Heart right ventricle (tissue), 16 donors: ENCODE results near the gene LRMDA. TPM values are rescaled to one million over a fixed set of nuclear protein-coding genes. Genes with fewer than 3 reads are reported as not detected.
A peak's percentile ranks its signal among the peaks of the same experiment; 100 is the strongest.

Source experiments
- ATAC-seq, 8 donors: fragments of 200-7000 bp; cut with Tn5 transposase; one replicate each; pipeline ENCODE4 v1.9.1; 2020; ENCODE audit warnings: mild to moderate bottlenecking in 8 of 8, moderate library complexity in 8 of 8, moderate number of reproducible peaks in 1 of 8
- DNase-seq, 2 donors: peaks; one replicate each; pipeline ENCODE4 v3.0.0-alpha.2; 2020
- H3K27ac ChIP-seq, 10 donors: fragments of 200-600 bp; sonication (generic) in 2 of 10; one replicate each; pipeline versions ENCODE4 v1.5.0 to v1.8.0; 2020 to 2022; ENCODE audit warnings: mild to moderate bottlenecking in 3 of 10
- H3K27me3 ChIP-seq, 7 donors: fragments of 200-600 bp; one replicate each; pipeline ENCODE4 v1.8.0; 2021 to 2022; ENCODE audit warnings: mild to moderate bottlenecking in 2 of 7
- H3K36me3 ChIP-seq, 9 donors: fragments of 200-600 bp; sonication (generic) in 1 of 9; one replicate each; pipeline versions ENCODE4 v1.5.0 to v1.8.0; 2020 to 2022; ENCODE audit warnings: mild to moderate bottlenecking in 2 of 9
- H3K4me1 ChIP-seq, 9 donors: fragments of 200-600 bp; sonication (generic) in 1 of 9; one replicate each; pipeline versions ENCODE4 v1.5.0 to v1.8.0; 2020 to 2022; ENCODE audit warnings: mild to moderate bottlenecking in 4 of 9
- H3K4me3 ChIP-seq, 10 donors: fragments of 200-600 bp; sonication (generic) in 2 of 10; one replicate each; pipeline versions ENCODE4 v1.5.0 to v1.8.0; 2020 to 2022; ENCODE audit warnings: mild to moderate bottlenecking in 7 of 10, moderate library complexity in 2 of 10
- H3K9me3 ChIP-seq, 11 donors: fragments of 200-600 bp in 10 of 11; sonication (generic) in 2 of 11; one replicate each; pipeline versions ENCODE4 v1.5.0 to v1.8.0; 2013 to 2022; ENCODE audit warnings: mild to moderate bottlenecking in 2 of 11, control low read depth in 1 of 11, moderate library complexity in 1 of 11
- WGBS, 2 donors: extraction: QIAGEN DNeasy Blood & Tissue Kit; methylation state at CpG; one replicate each; pipeline ENCODE4 v1.1.7; 2013; ENCODE audit warnings: inconsistent platforms in 1 of 2; 5-methylcytosine and 5-hydroxymethylcytosine counted together
- intact Hi-C, 10 donors: fragments of 100-400 bp; cut with DNase I; formaldehyde crosslinking; loops; one replicate each; pipeline versions ENCODE4 v1.11.1 to v1.14.2; 2022
- polyA plus RNA-seq, 2 donors: library from polyadenylated mRNA; stranded (reverse); fragments of 200-250 nt; gene quantifications; one replicate each; pipeline ENCODE4 v1.2.3, GENCODE V29; 2013
- total RNA-seq, 10 donors: library from RNA; stranded (reverse); fragmentation: NEBNext Ultra II Directional in 3 of 10; extraction: Animal tissue kit (Norgen Biotek cat#: 25700) in 3 of 10; gene quantifications; one replicate each; pipeline versions ENCODE4 v1.2.1 to v1.2.4, GENCODE V29; 2021 to 2023
- TF ChIP-seq, protein P1 (sequence below), 9 donors: fragments of 200-600 bp; sonication (generic) in 2 of 9; IDR thresholded peaks; one replicate each; pipeline versions ENCODE4 v1.5.0 to v1.8.0; 2021 to 2022; ENCODE audit warnings: antibody characterized with exemption in 9 of 9, mild to moderate bottlenecking in 5 of 9, moderate library complexity in 1 of 9
- donor health status: Arrhythmogenic right ventricular cardiomyopathy.
- donor health status: ischemic (EF 13 %, LVEDD 7.1; RV severe dilation, severe dysfunction).
- donor health status: healthy with polysubstance abuse.
- donor health status: DM: no; HTN: yes; CAD: no.
- donor health status: DM: no; HTN: no; CAD: no.
- donor health status: ischemic (EF 25% LVEDD 6.9; RV normal size, moderate dysfunction).
- donor health status: ischemic (EF 25% LVEDD 5.7; RV mildly dilated, moderate dysfunction).
- donor health status: healthy.
- donor health status: DM: yes; HTN: yes; CAD: no.
- donor health status: Ischemic cardiomyopathy.
- donor health status: ischemic (EF 35%, LVEDD 5.7; RV mildly dilated, moderate dysfunction).
- donor health status: nonischemic (EF 11% LVEDD 7.7; RV severe dilation, severe dysfunction).
- donor health status: DM: yes; HTN: yes; CAD: no.
- donor health status: PGD.
- donor health status: ischemic (EF 29% LVEDD 5.4; RV normal size, mild dysfunction).
- donor health status: nonischemic (EF 23%, LVEDD 6.1; RV moderate dilation, normal function).

LRMDA gene
- total and polyA plus RNA-seq, 12 donors: 4.0 to 59.8 (median 12.7) TPM

DNA sequence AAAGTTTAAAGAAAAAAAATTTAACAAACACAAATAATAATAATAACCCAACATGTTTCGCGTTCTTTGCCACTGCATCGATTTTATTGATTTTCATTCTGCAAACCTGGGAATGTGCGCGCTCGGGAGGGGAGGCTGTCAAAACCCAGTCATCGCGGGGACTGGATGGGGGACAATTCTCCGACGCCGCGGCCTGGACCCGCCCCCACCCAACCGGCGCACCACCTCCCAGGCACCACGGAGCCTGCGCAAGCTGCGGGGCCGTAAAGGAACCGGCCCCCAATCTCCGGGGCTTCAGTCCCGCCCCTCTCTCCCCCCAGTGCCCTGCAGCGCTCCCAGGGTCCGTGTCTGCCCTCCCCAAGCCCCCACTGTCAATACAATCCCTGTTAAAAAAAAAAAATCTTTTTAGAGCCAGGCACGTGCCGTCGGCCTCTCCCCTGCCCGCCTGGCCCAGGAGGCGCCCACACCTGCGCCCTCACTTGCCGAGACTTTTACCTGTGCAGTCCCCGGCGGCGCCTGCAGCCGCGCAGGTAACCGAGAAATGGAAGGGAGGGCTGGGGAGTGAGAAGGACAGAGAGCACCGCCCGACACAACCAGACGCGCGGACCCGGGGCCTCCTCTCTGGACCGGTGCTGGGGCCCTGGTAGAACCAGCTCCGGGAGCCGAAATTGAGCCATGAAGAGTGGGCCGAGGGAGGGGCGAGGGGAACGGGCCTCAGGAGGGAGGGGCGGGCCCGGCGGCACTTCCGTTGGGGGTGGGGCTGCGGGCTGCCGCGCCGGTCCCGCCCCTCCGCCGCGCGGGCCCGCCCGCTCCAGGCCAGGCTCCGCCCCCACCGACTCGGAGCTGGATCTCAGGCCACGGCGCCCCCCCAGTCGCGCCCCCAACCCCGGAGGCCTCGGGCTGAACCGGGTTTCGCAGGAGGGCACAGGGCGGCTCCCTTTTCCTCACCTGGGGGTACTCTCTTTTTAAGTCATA lies 22.2 kb upstream of the LRMDA start:
- ATAC-seq (peak; percentile 85 to 93 (median 90)), DNase-seq (peak; percentile 78 to 81)
- Histone ChIP-seq H3K36me3 (no peaks in the 10 kb centered on the region), H3K9me3 (no peaks in the 10 kb centered on the region), H3K27me3 (peaks cover 0 to 67% (median 22%) of the 10 kb centered on the region in 7 donors), H3K27ac (peak overlapping the region; percentile 76 to 96 (median 91)), H3K4me3 (peak overlapping the region; percentile 63 to 97 (median 82)), H3K4me1 (peaks cover 4 to 59% (median 43%) of the 10 kb centered on the region in 9 donors)
- WGBS, 2 donors: 1% methylated on average over 72 to 76 of the region's 76 CpGs
- intact Hi-C loops: loop anchor here in 6 of 10 donors (10.0 kb wide), 12 partner anchors 136 to 1596 kb away; no protein-coding TSS in a partner anchor
- TF ChIP-seq, protein P1, sequence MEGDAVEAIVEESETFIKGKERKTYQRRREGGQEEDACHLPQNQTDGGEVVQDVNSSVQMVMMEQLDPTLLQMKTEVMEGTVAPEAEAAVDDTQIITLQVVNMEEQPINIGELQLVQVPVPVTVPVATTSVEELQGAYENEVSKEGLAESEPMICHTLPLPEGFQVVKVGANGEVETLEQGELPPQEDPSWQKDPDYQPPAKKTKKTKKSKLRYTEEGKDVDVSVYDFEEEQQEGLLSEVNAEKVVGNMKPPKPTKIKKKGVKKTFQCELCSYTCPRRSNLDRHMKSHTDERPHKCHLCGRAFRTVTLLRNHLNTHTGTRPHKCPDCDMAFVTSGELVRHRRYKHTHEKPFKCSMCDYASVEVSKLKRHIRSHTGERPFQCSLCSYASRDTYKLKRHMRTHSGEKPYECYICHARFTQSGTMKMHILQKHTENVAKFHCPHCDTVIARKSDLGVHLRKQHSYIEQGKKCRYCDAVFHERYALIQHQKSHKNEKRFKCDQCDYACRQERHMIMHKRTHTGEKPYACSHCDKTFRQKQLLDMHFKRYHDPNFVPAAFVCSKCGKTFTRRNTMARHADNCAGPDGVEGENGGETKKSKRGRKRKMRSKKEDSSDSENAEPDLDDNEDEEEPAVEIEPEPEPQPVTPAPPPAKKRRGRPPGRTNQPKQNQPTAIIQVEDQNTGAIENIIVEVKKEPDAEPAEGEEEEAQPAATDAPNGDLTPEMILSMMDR (IDR thresholded peaks at IDR 0.05): no peak

DNA sequence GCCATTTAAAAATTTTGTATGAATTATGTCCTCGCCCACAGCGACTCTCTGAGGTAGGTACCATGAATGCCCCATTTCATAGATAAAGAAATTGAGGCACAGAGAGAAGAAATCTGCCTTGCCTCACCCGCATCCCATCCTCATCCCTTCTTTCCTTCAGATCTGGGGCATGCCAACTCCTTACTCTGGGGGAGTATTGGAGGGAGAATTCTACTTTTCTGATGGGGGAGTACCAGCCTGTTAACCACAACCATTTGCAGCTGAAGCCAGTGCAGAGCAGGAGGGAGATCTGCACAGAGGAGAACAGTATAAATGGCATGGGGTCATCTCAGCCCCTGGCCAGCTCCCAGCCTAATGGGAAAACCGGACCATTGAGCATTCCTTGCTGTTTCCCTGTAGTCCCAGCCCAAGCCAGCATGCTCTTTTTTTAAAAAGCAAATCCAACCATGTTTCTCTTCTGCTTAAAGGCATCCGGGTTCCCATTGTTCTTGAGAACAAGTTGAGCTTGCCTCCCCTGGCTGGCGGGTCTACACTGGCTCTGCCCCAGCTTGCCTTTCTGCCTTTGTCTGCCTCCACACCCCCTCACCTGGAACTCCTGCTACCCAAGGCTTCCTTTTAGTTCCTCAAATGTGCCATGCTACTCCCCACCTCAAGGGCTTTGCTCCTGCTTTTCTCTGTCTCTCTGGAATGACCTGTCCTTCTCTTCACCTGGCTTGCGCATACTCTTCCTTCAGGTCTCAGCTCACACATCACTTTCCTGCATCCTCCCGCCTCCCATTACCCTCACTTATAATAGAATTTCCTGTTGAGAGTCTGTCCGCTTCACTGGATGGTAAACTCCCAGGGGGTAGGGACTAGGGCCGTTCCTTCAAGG lies 21.1 kb upstream of the LRMDA start:
- Histone ChIP-seq H3K36me3 (no peaks in the 10 kb centered on the region), H3K4me3 (peak overlapping the region in 5 of 10 donors; percentile 63 to 95 (median 78)), H3K27ac (peak overlapping the region in 7 of 10 donors; percentile 87 to 96 (median 92)), H3K9me3 (no peaks in the 10 kb centered on the region), H3K4me1 (peaks cover 4 to 47% (median 32%) of the 10 kb centered on the region in 9 donors), H3K27me3 (peaks cover 0 to 55% (median 12%) of the 10 kb centered on the region in 7 donors)
- 27 to 37% methylated on average over 10 of the region's 10 CpGs for WGBS, 2 donors
- DNase-seq (peak; percentile 42 to 47), ATAC-seq (peak in 7 of 8 donors; percentile 16 to 46 (median 41))
- TF ChIP-seq, protein P1 (IDR thresholded peaks at IDR 0.05): no peak
- intact Hi-C loops: loop anchor here in 1 of 10 donors (2.0 kb wide), 1 partner anchor 20 kb away; the partner anchor contains the start of gene LRMDA

DNA sequence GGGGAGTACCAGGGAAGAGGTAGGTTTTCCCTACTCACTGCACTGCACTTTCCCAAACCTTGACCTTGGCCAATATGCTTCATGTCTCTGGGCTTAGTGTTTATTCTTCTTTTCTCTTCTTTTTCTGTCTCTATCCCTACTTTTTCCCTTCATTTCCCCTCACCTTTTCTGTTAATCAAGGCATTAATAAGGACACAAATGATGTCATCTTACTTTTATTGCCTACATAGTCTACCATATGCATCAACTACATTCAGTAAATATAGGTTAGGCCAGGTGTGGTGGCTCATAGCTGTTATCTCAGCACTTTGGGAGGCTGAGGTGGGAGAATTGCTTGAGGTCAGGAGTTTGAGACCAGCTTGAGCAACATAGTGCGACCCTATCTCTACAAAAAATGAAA lies 16.9 kb upstream of the LRMDA start:
- no peak for ATAC-seq
- intact Hi-C loops: no loop called here

More for the DNA sequence above, 16.9 kb upstream of the LRMDA start:
- Histone ChIP-seq H3K36me3 (no peaks in the 10 kb centered on the region), H3K27ac (no peak overlapping the region), H3K4me1 (peaks cover 0 to 19% (median 8%) of the 10 kb centered on the region in 9 donors), H3K4me3 (no peak overlapping the region), H3K9me3 (no peaks in the 10 kb centered on the region), H3K27me3 (peaks cover 0 to 15% (median 0%) of the 10 kb centered on the region in 7 donors)
- 82 to 94% methylated on average over 1 of the region's 1 CpG for WGBS, 2 donors
- TF ChIP-seq, protein P1 (IDR thresholded peaks at IDR 0.05): no peak
- DNase-seq: no peak
